ENCODE results near the gene MEIS1. TPM values are rescaled to one million over a fixed set of nuclear protein-coding genes. Genes with fewer than 3 reads are reported as not detected.

MEIS1 gene
- total RNA-seq, 1 experiment from 2014 or later: 0.66 TPM

- Histone ChIP-seq H3K4ac (ENCODE audit: low read depth, low read length) (no peak overlapping the region), H2AK5ac (ENCODE audit: insufficient read length, low read length) (no peak overlapping the region), H3K18ac (ENCODE audit: insufficient read length, low read depth, low read length) (no peak overlapping the region), H2BK20ac (ENCODE audit: low read depth, low read length, poor library complexity, severe bottlenecking) (no peak overlapping the region), H2BK5ac (ENCODE audit: insufficient read length, low read length) (no peak overlapping the region), H4K20me1 (ENCODE audit: control insufficient read depth, insufficient read depth, insufficient read length) (no peaks in the 10 kb centered on the region), H4K5ac (ENCODE audit: insufficient read length, low read depth, low read length) (no peak overlapping the region), H4K8ac (replicated peaks; ENCODE audit: insufficient read length, low read depth, low read length) (no peak overlapping the region), H2BK12ac (ENCODE audit: insufficient read length, low read depth, low read length) (no peak overlapping the region), H3K23ac (ENCODE audit: insufficient read length, low read depth, low read length) (no peak overlapping the region), H2BK15ac (ENCODE audit: low read depth, low read length) (no peak overlapping the region), H3K9me3 (ENCODE audit: control insufficient read depth, low read depth, low read length) (no peaks in the 10 kb centered on the region), H3T11ph (ENCODE audit: low read length) (no peak overlapping the region), H3K79me2 (ENCODE audit: insufficient read depth, low read length) (no peaks in the 10 kb centered on the region), H3K9ac (ENCODE audit: extremely low read depth, insufficient read length, low read length) (no peak overlapping the region), H3K27ac (ENCODE audit: insufficient read length, low read depth, low read length) (no peak overlapping the region), H2AFZ (ENCODE audit: low read length) (no peak overlapping the region), H3K79me1 (ENCODE audit: insufficient read depth, low read depth, low read length, poor library complexity, severe bottlenecking) (no peaks in the 10 kb centered on the region), H3K23me2 (ENCODE audit: insufficient read length, low read depth, low read length, poor library complexity, severe bottlenecking) (no peaks in the 10 kb centered on the region), H3K27me3 (ENCODE audit: insufficient read depth, low read length) (no peaks in the 10 kb centered on the region), H3K14ac (ENCODE audit: insufficient read depth, low read length) (no peak overlapping the region), H3K4me1 (ENCODE audit: insufficient read depth, low read length) (no peaks in the 10 kb centered on the region), H4K91ac (ENCODE audit: insufficient read length, low read depth, low read length) (no peak overlapping the region), H3K4me2 (ENCODE audit: insufficient read depth, insufficient read length, low read length) (no peak overlapping the region), H2BK120ac (ENCODE audit: low read depth, low read length, poor library complexity, severe bottlenecking) (no peak overlapping the region), H3K56ac (ENCODE audit: insufficient read length, low read depth, low read length) (no peak overlapping the region)
- Mint-ChIP-seq H3K4me1 (peaks cover 0 to 5% of the 10 kb centered on the region in 2 experiments; a peak in 2 of 4 replicates), H3K36me3 (ENCODE audit: insufficient read depth in 1 of 3, low read depth in 3 of 3) (no peaks in the 10 kb centered on the region), H3K27me3 (ENCODE audit: low read depth) (peaks cover 51% of the 10 kb centered on the region), H3K9me3 (no peaks in the 10 kb centered on the region), H3K27ac (no peak overlapping the region), H3K4me3 (no peak overlapping the region)
- TF ChIP-seq CTCF (conservative IDR thresholded peaks at IDR 0.05): no peak
- DNase-seq: no peak
These were observed 17.3 kb downstream of the MEIS1 start for GRCh38 chr2:66452214-66452613.

All from H9 (cell line).